Esophagus muscularis mucosa (tissue), 4 donors: ENCODE results near the gene HOOK2. TPM values are rescaled to one million over a fixed set of nuclear protein-coding genes. Genes with fewer than 3 reads are reported as not detected.

Experiments used
- DNase-seq: peaks from one replicate; pipeline ENCODE4 v3.0.0-alpha.2; 2017; ENCODE audit errors: extremely low spot score
- H3K27ac ChIP-seq, 4 donors: fragments of 200-600 bp; sonication (generic); replicated peaks in 1 of 4; 1 replicate in 3 of 4; 2 replicates in 1 of 4; pipeline ENCODE4 v1.5.1; 2016 to 2019; ENCODE audit warnings: mild to moderate bottlenecking in 1 of 4
- H3K27me3 ChIP-seq, 4 donors: fragments of 200-600 bp; sonication (generic); one replicate each; pipeline versions ENCODE4 v1.5.1 to v1.6.0; 2016 to 2019
- H3K36me3 ChIP-seq, 4 donors: fragments of 200-600 bp; sonication (generic); one replicate each; pipeline ENCODE4 v1.5.1; 2016 to 2019
- H3K4me1 ChIP-seq, 4 donors: fragments of 200-600 bp; sonication (generic); one replicate each; pipeline ENCODE4 v1.5.1; 2016 to 2019
- H3K4me3 ChIP-seq, 4 donors: fragments of 200-600 bp; sonication (generic); 1 replicate in 2 of 4; 2 replicates in 2 of 4; pipeline ENCODE4 v1.5.1; 2016 to 2019; ENCODE audit warnings: mild to moderate bottlenecking in 4 of 4, moderate library complexity in 1 of 4
- H3K9me3 ChIP-seq, 4 donors: fragments of 200-600 bp; sonication (generic); 1 replicate in 3 of 4; 2 replicates in 1 of 4; pipeline ENCODE4 v1.5.1; 2016 to 2019
- CTCF ChIP-seq, 3 experiments: fragments of 200-600 bp in 2 of 3; fragments of 450-650 bp in 1 of 3; sonication (generic) in 2 of 3; IDR thresholded peaks; one replicate each; pipeline ENCODE4 v1.5.1; 2017 to 2019; ENCODE audit warnings: antibody characterized with exemption in 3 of 3, mild to moderate bottlenecking in 2 of 3, moderate library complexity in 1 of 3
- EP300 ChIP-seq: sonication (generic); formaldehyde crosslinking; IDR thresholded peaks from one replicate; pipeline ENCODE4 v1.6.1; 2017; ENCODE audit warnings: antibody characterized with exemption
- POLR2A ChIP-seq: fragments of 450-650 bp; IDR thresholded peaks from one replicate; pipeline ENCODE4 v1.6.1; 2017; ENCODE audit warnings: antibody characterized with exemption, moderate library complexity, mild to moderate bottlenecking, low read depth
- POLR2AphosphoS5 ChIP-seq, 2 donors: sonication (generic); formaldehyde crosslinking; IDR thresholded peaks; one replicate each; pipeline ENCODE4 v1.6.1; 2017; ENCODE audit warnings: antibody characterized with exemption in 2 of 2
- WGBS: methylation state at CpG from one replicate; pipeline ENCODE4 v1.1.5; 2018; 5-methylcytosine and 5-hydroxymethylcytosine counted together
- intact Hi-C: fragments of 100-400 bp; cut with DNase I; formaldehyde crosslinking; loops from one replicate; pipeline ENCODE4 v1.15.1; 2023
- total RNA-seq, 4 donors: library from RNA; depleted of rRNA; stranded (reverse); fragments of >200 nt; gene quantifications; one replicate each; pipeline versions ENCODE4 v1.1.0 to v1.2.1, GENCODE V29; 2016

HOOK2 gene
- total RNA-seq, 4 donors from 2014 or later, result 7.1 to 17.0 (median 12.6) TPM

- H3K4me3 ChIP-seq, result no peak overlapping the region
- no peaks in the 10 kb centered on the region for H3K27me3 ChIP-seq
- no peak for TF ChIP-seq CTCF (IDR thresholded peaks at IDR 0.05)
- TF ChIP-seq POLR2AphosphoS5 (IDR thresholded peaks at IDR 0.05), result no peak
- TF ChIP-seq EP300, result no peak
- TF ChIP-seq POLR2A, result no peak
- no peak overlapping the region for H3K27ac ChIP-seq
- peaks cover 13 to 61% (median 36%) of the 10 kb centered on the region in 4 donors for H3K36me3 ChIP-seq
- peaks cover 4 to 8% (median 6%) of the 10 kb centered on the region in 4 donors for H3K4me1 ChIP-seq
- no peak for DNase-seq
- 94% methylated on average over 11 of the region's 11 CpGs for WGBS
- no peaks in the 10 kb centered on the region for H3K9me3 ChIP-seq
- intact Hi-C loops, result loop anchor here (2.0 kb wide), 1 partner anchor 80 kb away; no protein-coding TSS in a partner anchor
Observed at GRCh38 chr19:12767150-12767549, 8.2 kb downstream of the HOOK2 start.

- Histone ChIP-seq H3K4me3 (peak overlapping the region; percentile 43 to 62 (median 52)), H3K27me3 (no peaks in the 10 kb centered on the region), H3K36me3 (peaks cover 13 to 60% (median 34%) of the 10 kb centered on the region in 4 donors), H3K4me1 (peaks cover 4 to 8% (median 6%) of the 10 kb centered on the region in 4 donors), H3K9me3 (no peaks in the 10 kb centered on the region), H3K27ac (peak overlapping the region; percentile 43 to 72 (median 56))
- intact Hi-C loops, result loop anchor here (2.0 kb wide), 1 partner anchor 81 kb away; no protein-coding TSS in a partner anchor
- DNase-seq, result no peak
- TF ChIP-seq CTCF (IDR thresholded peaks at IDR 0.05) (peak; percentile 84 to 95 (median 94)), POLR2A (no peak), POLR2AphosphoS5 (IDR thresholded peaks at IDR 0.05) (peak; percentile 30 to 71), EP300 (no peak)
- 2% methylated on average over 11 of the region's 30 CpGs for WGBS
Observed at GRCh38 chr19:12766051-12766521, 9.3 kb downstream of the HOOK2 start.

GRCh38 chr19:12764698-12765097 is 10.7 kb downstream of the HOOK2 start:
- Histone ChIP-seq H3K9me3 (no peaks in the 10 kb centered on the region), H3K4me3 (no peak overlapping the region), H3K4me1 (peaks cover 4 to 8% (median 6%) of the 10 kb centered on the region in 4 donors), H3K36me3 (peaks cover 13 to 47% (median 25%) of the 10 kb centered on the region in 4 donors), H3K27me3 (no peaks in the 10 kb centered on the region), H3K27ac (no peak overlapping the region)
- no peak for DNase-seq
- no CpG with 5 or more reads among the region's 16 CpGs for WGBS
- intact Hi-C loops, result loop anchor here (5.0 kb wide), 1 partner anchor 33 kb away; no protein-coding TSS in a partner anchor
- TF ChIP-seq EP300 (no peak), POLR2AphosphoS5 (IDR thresholded peaks at IDR 0.05) (no peak), POLR2A (no peak), CTCF (IDR thresholded peaks at IDR 0.05) (no peak)

- Histone ChIP-seq H3K9me3 (no peaks in the 10 kb centered on the region), H3K27me3 (no peaks in the 10 kb centered on the region), H3K27ac (no peak overlapping the region), H3K4me3 (no peak overlapping the region), H3K4me1 (peaks cover 4 to 8% (median 6%) of the 10 kb centered on the region in 4 donors), H3K36me3 (peaks cover 13 to 45% (median 21%) of the 10 kb centered on the region in 4 donors)
- DNase-seq, result no peak
- WGBS, result 89% methylated on average over 10 of the region's 11 CpGs
- intact Hi-C loops, result loop anchor here (5.0 kb wide), 1 partner anchor 34 kb away; no protein-coding TSS in a partner anchor
- no peak for TF ChIP-seq POLR2A
- no peak for TF ChIP-seq CTCF (IDR thresholded peaks at IDR 0.05)
- no peak for TF ChIP-seq POLR2AphosphoS5 (IDR thresholded peaks at IDR 0.05)
- TF ChIP-seq EP300, result no peak
Observed at GRCh38 chr19:12763100-12763499, 12.3 kb downstream of the HOOK2 start.

GRCh38 chr19:12759686-12760085 is 15.7 kb downstream of the HOOK2 start:
- 93% methylated on average over 6 of the region's 6 CpGs for WGBS
- no peak for DNase-seq
- H3K4me3 ChIP-seq, result no peak overlapping the region
- no peaks in the 10 kb centered on the region for H3K9me3 ChIP-seq
- H3K4me1 ChIP-seq, result peaks cover 11 to 13% (median 12%) of the 10 kb centered on the region in 4 donors
- H3K27me3 ChIP-seq, result no peaks in the 10 kb centered on the region
- TF ChIP-seq EP300, result no peak
- no peak for TF ChIP-seq POLR2AphosphoS5 (IDR thresholded peaks at IDR 0.05)
- TF ChIP-seq POLR2A, result no peak
- TF ChIP-seq CTCF (IDR thresholded peaks at IDR 0.05), result no peak
- H3K36me3 ChIP-seq, result peaks cover 4 to 21% (median 13%) of the 10 kb centered on the region in 4 donors
- intact Hi-C loops, result loop anchor here (5.0 kb wide), 1 partner anchor 38 kb away; no protein-coding TSS in a partner anchor
- H3K27ac ChIP-seq, result no peak overlapping the region
